Uterus (tissue), 2 donors: ENCODE measurements around the gene DKC1.

ENCODE experiments used
- POLR2A ChIP-seq, 2 donors: fragments of 450-650 bp; IDR thresholded peaks; one replicate each; pipeline ENCODE4 v1.6.1; 2016; ENCODE audit warnings: antibody characterized with exemption in 2 of 2, mild to moderate bottlenecking in 1 of 2, moderate library complexity in 1 of 2
- TF ChIP-seq, protein P1 (sequence below), 4 experiments: fragments of 200-600 bp in 2 of 4; fragments of 450-650 bp in 2 of 4; sonication (generic) in 2 of 4; IDR thresholded peaks; one replicate each; pipeline ENCODE4 v1.5.1; 2016 to 2019; ENCODE audit warnings: antibody characterized with exemption in 4 of 4, mild to moderate bottlenecking in 2 of 4, moderate library complexity in 1 of 4

GRCh38 chrX:154761977-154762536, 607 bp upstream of the DKC1 start:
- TF ChIP-seq, protein P1, sequence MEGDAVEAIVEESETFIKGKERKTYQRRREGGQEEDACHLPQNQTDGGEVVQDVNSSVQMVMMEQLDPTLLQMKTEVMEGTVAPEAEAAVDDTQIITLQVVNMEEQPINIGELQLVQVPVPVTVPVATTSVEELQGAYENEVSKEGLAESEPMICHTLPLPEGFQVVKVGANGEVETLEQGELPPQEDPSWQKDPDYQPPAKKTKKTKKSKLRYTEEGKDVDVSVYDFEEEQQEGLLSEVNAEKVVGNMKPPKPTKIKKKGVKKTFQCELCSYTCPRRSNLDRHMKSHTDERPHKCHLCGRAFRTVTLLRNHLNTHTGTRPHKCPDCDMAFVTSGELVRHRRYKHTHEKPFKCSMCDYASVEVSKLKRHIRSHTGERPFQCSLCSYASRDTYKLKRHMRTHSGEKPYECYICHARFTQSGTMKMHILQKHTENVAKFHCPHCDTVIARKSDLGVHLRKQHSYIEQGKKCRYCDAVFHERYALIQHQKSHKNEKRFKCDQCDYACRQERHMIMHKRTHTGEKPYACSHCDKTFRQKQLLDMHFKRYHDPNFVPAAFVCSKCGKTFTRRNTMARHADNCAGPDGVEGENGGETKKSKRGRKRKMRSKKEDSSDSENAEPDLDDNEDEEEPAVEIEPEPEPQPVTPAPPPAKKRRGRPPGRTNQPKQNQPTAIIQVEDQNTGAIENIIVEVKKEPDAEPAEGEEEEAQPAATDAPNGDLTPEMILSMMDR (IDR thresholded peaks at IDR 0.05): no peak
- TF ChIP-seq POLR2A (IDR thresholded peaks at IDR 0.05): no peak
